ENCODE measurements around the gene STX8.
"Not testable (repeated sequence)": the region's sequence is repeated elsewhere in the genome, so short reads cannot be mapped to it uniquely, and the experiment has no call there.

Gene STX8

GRCh38 chr17:9564104-9564503, 11.5 kb downstream of the STX8 start:
- no peak for DNase-seq
- intact Hi-C loops (cut with DNase I): no loop called here

GRCh38 chr17:9557857-9558256, 17.8 kb downstream of the STX8 start:
- no peak for DNase-seq
- intact Hi-C loops (cut with DNase I): no loop called here

GRCh38 chr17:9557161-9557755, 18.4 kb downstream of the STX8 start:
- DNase-seq: no peak

GRCh38 chr17:9554715-9555114, 20.9 kb downstream of the STX8 start:
- intact Hi-C loops (cut with DNase I): not testable (repeated sequence)
- DNase-seq: peak in 7 of 42 donors; percentile 6 to 49 (median 17)

More at GRCh38 chr17:9557161-9557755, 18.4 kb downstream of the STX8 start:
- intact Hi-C loops (cut with DNase I): no loop called here

GRCh38 chr17:9553596-9553995, 22.0 kb downstream of the STX8 start:
- DNase-seq: no peak
- intact Hi-C loops (cut with DNase I): no loop called here

GRCh38 chr17:9553181-9553580, 22.4 kb downstream of the STX8 start:
- no peak for DNase-seq
- intact Hi-C loops (cut with DNase I): no loop called here

- intact Hi-C loops (cut with DNase I): no loop called here
- no peak for DNase-seq
These were observed 26.4 kb downstream of the STX8 start for GRCh38 chr17:9549215-9549614.

GRCh38 chr17:9544221-9544620, 31.4 kb downstream of the STX8 start:
- intact Hi-C loops (cut with DNase I): no loop called here
- DNase-seq: no peak

GRCh38 chr17:9541718-9542117, 33.9 kb downstream of the STX8 start:
- DNase-seq: no peak
- intact Hi-C loops (cut with DNase I): no loop called here

GRCh38 chr17:9538626-9539025, 37.0 kb downstream of the STX8 start:
- no peak for DNase-seq
- intact Hi-C loops (cut with DNase I): no loop called here

GRCh38 chr17:9537177-9537776, 38.3 kb downstream of the STX8 start:
- intact Hi-C loops (cut with DNase I): no loop called here
- no peak for DNase-seq

- DNase-seq: peak in 1 of 42 donors; percentile 7
- intact Hi-C loops (cut with DNase I): no loop called here
These were observed 39.6 kb downstream of the STX8 start for GRCh38 chr17:9536061-9536460.

- DNase-seq: no peak
- intact Hi-C loops (cut with DNase I): no loop called here
These were observed 42.2 kb downstream of the STX8 start for GRCh38 chr17:9533441-9533840.

GRCh38 chr17:9532715-9533114, 42.9 kb downstream of the STX8 start:
- intact Hi-C loops (cut with DNase I): no loop called here

GRCh38 chr17:9531034-9531433, 44.6 kb downstream of the STX8 start:
- no peak for DNase-seq
- intact Hi-C loops (cut with DNase I): no loop called here

More at GRCh38 chr17:9532715-9533114, 42.9 kb downstream of the STX8 start:
- no peak for DNase-seq

- peak in 1 of 42 donors; percentile 4 for DNase-seq
- intact Hi-C loops (cut with DNase I): no loop called here
These were observed 46.5 kb downstream of the STX8 start for GRCh38 chr17:9529033-9529700.

GRCh38 chr17:9527788-9528187, 47.8 kb downstream of the STX8 start:
- DNase-seq: no peak
- intact Hi-C loops (cut with DNase I): no loop called here

GRCh38 chr17:9522074-9522473, 53.5 kb downstream of the STX8 start:
- DNase-seq: peak in 22 of 42 donors; percentile 8 to 73 (median 40)
- intact Hi-C loops (cut with DNase I): loop anchor here (5.0 kb wide), 1 partner anchor 530 kb away; no protein-coding TSS in a partner anchor

- no peak for DNase-seq
- intact Hi-C loops (cut with DNase I): loop anchor here (5.0 kb wide), 1 partner anchor 529 kb away; no protein-coding TSS in a partner anchor
These were observed 54.6 kb downstream of the STX8 start for GRCh38 chr17:9521062-9521461.

- intact Hi-C loops (cut with DNase I): loop anchor here (5.0 kb wide), 1 partner anchor 528 kb away; no protein-coding TSS in a partner anchor
- DNase-seq: no peak
These were observed 55.0 kb downstream of the STX8 start for GRCh38 chr17:9520649-9521048.
